ENCODE results near the gene PSD4.

Gene PSD4

DNA sequence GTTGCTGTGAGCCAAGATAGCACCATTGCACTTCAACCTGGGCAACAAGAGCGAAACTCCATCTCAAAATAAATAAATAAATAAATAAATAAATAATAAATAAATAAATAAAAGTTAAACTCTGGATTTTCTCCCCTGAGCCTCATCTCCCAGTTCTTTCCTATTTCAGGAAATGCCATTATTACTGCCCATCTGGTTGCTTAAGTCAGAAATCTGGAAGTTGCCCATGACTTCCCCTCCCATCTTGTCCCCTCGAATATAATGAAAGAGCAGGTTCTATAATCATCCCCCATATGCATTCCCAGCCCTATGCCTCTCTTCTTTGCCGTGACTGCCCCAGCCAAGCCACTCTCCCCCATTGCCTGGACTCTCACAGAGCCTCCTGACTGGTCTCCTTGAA, 4.2 kb upstream of the PSD4 start:
- TF ChIP-seq, protein P1, sequence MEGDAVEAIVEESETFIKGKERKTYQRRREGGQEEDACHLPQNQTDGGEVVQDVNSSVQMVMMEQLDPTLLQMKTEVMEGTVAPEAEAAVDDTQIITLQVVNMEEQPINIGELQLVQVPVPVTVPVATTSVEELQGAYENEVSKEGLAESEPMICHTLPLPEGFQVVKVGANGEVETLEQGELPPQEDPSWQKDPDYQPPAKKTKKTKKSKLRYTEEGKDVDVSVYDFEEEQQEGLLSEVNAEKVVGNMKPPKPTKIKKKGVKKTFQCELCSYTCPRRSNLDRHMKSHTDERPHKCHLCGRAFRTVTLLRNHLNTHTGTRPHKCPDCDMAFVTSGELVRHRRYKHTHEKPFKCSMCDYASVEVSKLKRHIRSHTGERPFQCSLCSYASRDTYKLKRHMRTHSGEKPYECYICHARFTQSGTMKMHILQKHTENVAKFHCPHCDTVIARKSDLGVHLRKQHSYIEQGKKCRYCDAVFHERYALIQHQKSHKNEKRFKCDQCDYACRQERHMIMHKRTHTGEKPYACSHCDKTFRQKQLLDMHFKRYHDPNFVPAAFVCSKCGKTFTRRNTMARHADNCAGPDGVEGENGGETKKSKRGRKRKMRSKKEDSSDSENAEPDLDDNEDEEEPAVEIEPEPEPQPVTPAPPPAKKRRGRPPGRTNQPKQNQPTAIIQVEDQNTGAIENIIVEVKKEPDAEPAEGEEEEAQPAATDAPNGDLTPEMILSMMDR (IDR thresholded peaks at IDR 0.05; ENCODE audit: low read depth, low read length), result no peak
- no peak overlapping the region for H3K4me3 ChIP-seq (ENCODE audit: low read depth, low read length)

DNA sequence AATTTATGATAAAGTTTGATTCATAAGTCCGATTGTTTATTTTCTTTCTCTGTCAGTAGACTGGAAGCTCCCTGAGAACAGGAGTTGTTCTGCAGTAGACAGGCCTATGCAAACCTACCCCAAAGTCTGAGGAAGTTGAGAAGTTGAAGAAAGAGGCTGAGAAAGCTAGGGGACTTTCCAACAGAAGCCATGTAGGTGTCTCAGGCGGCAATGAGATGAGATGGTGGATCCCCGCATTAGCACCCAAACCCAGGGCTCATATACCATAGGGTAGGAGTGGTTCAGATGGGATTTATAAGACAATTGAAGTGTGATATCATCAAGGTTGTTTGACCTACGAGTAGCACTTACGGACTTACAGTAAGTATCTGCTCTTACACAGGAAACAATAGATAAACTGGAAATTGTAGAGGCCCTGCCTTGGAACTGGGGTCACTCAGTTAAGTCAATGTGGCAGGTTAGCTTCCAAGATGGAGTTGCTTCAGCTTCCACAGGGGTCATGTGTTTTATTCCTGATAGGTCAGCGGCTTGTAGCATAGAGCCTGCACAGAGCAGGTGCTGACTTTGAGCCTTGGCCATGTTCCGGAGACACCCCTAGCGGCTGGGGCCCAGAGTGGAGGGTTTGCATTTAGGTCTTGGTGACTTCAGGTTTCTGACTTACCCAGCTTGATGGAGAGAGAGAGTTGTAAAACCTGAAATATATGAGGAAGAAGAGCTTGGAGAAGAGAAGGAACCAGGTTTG, 2.3 kb upstream of the PSD4 start:
- H3K4me3 ChIP-seq (ENCODE audit: low read depth, low read length), result no peak overlapping the region
- TF ChIP-seq, protein P1 (IDR thresholded peaks at IDR 0.05; ENCODE audit: low read depth, low read length), result no peak

DNA sequence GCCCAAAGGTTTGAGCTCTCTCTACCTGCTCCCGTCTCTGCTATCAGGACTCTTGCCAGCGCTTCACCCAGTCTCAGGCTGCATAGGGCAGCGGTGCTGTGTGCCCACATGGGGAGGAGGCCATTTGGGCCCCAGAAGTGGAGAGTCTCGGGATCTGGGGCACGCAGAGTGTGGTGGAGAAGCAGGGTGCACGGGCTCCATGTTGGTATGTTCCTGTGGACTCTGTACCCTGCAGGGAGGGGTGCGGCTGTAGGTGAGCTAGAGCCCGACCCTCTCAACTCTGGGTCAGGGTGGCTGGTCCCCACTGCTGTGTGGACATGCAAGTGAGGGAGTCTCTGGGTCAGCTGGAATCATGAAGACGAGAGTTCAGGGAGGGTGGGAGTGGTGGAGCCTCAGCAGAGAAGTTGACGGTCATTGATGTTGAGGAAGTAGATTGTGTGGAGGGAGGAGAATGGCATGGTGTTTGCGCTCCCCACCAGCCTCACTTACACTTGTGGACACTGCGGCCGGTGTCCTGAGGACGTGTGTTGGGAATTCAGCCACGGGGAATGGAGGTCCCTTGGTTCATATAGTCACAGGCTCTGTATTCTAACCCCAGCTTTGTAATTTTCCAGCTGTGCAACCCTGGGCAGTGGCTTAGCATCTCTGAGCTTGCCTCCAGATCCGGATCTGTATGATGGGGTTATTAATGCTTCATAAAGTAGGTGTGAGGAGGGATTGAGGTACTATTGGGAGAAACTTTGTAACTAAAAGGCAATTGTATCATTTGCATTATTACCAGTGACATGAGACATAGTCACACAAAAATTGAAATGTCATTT, 840 bp upstream of the PSD4 start:
- TF ChIP-seq, protein P1 (IDR thresholded peaks at IDR 0.05; ENCODE audit: low read depth, low read length), result no peak
- no peak overlapping the region for H3K4me3 ChIP-seq (ENCODE audit: low read depth, low read length)

DNA sequence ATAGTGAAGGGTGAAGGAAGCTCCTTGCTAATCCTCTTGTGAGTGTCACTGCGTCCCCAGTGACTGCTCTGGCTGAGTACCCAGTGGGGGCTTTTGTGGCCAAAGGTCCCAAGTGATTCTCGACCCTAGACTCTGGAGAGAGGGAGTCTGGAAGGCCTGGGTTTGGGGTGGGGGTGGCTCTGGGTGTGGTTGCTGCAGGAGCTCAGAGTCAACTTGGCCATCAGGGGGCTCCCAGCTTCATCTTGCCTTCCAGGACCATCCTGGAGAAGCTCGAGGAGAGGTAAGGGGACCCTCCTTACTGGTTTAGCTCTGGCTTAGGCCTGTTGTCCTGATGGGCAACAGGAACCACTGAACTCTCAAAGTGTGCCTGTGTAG, 592 bp downstream of the PSD4 start:
- no peak overlapping the region for H3K4me3 ChIP-seq (ENCODE audit: low read depth, low read length)
- TF ChIP-seq, protein P1 (IDR thresholded peaks at IDR 0.05; ENCODE audit: low read depth, low read length), result no peak

DNA sequence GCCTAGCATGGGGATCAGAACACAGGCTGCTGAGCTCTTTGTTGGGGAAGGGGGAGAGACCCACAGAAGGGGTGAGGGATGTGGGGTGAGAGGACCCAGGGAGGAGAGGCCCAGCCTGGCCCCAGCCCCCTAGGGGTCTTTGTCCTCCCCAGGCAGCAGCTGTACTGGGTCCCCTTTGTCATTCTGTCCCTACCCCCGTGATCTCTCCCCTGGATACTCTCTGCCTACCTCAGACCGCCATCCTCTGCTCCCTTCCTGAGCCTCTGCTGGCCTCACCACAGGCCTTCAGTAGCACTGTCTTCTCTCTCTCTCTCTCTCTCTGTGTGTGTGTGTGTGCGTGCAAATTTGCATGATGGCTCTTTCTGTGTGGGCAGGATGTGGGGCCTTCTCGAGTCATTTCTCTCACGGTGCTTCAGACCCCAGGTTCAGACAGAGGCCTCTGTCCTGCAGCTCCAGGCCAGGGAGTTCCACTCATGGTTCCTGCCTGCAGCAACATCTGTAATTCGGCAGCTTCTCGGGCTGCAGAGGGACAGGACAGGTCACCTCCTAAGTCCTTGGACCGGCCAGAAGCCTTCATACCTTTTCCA, 1.4 kb downstream of the PSD4 start:
- TF ChIP-seq, protein P1 (IDR thresholded peaks at IDR 0.05; ENCODE audit: low read depth, low read length), result no peak
- H3K4me3 ChIP-seq (ENCODE audit: low read depth, low read length), result no peak overlapping the region

DNA sequence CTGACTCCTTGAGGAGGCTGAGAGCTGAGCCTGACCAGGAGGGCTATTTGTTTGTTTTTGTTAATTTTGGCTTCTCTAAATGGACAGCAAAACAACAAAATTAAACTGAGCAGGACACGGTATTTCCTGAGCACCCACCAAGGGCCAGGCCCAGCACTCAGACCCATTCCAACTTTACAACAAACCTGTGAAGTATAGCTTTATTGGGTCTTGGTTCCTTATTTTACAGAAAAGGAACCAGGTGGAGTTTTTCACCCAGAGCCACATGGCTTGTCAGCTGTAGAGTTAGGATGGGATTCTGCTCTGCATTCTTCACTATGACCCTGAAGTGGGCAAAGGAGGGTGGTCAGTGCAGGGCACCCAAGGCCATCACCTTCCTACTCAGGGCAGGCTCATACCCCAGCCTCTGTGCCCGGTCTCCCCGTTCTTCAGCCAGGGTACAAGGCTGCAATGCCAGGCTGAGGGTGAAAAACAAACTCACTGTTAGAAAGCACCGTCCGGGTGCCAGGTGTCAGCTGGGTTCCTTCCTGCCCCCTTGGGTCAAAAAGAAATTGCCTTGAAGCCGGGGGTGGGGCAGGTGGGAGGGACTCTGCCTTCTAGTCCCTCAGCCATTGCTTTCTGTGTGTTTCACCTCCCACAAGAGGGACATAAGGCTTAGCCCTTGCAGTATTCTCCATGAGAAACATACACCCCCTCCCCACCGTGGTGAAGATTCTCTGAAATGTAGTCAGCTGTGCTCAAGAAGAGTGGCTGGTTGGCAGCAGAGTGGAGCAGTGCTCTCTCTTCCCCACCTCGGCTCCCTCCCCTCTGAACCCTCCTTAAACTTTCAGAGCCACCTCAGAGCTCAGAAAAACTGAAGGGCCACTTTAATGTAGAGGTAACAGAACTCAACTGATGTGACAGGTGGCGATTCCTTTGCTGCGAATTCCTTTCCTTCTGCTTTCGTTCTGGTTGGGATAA, 2.2 kb downstream of the PSD4 start:
- TF ChIP-seq, protein P1 (IDR thresholded peaks at IDR 0.05; ENCODE audit: low read depth, low read length), result no peak
- no peak overlapping the region for H3K4me3 ChIP-seq (ENCODE audit: low read depth, low read length)
